HepG2 (cell line): ENCODE measurements around the gene AP2A2. TPM values are rescaled to one million over a fixed set of nuclear protein-coding genes. Genes with fewer than 3 reads are reported as not detected.

Experiments
- AGO2 ChIP-seq: fragments of 200-400 bp; formaldehyde crosslinking; optimal IDR thresholded peaks from 2 replicates; pipeline ENCODE3; 2017; ENCODE audit warnings: mild to moderate bottlenecking, low read depth, low read length, moderate library complexity
- ATRX ChIP-seq: sonication (generic); formaldehyde crosslinking; IDR thresholded peaks from 2 replicates; pipeline ENCODE4 v1.4.0; 2020; ENCODE audit warnings: missing genetic modification reagents, borderline replicate concordance
- BHLHE40 ChIP-seq: IDR thresholded peaks from 2 replicates; pipeline ENCODE4 v1.6.1; 2011; ENCODE audit warnings: low read length, improper control_type of control experiment
- IKZF4 ChIP-seq: sonication (generic); formaldehyde crosslinking; IDR thresholded peaks from 2 replicates; pipeline ENCODE4 v1.5.1; 2020; ENCODE audit warnings: borderline replicate concordance, mild to moderate bottlenecking, low read depth, missing genetic modification reagents; ENCODE audit errors: not compliant biosample characterization
- KLF16 ChIP-seq, 2 experiments: sonication (generic) in 1 of 2; formaldehyde crosslinking in 1 of 2; IDR thresholded peaks; 2 replicates each; pipeline versions ENCODE4 v1.6.1 to v1.8.0; 2016 to 2023; ENCODE audit warnings: missing genetic modification reagents in 2 of 2, missing compliant biosample characterization in 1 of 2
- MATR3 ChIP-seq: sonication (generic); formaldehyde crosslinking; IDR thresholded peaks from 2 replicates; pipeline ENCODE4 v1.4.0; 2020; ENCODE audit warnings: missing genetic modification reagents
- MEIS1 ChIP-seq: sonication (generic); formaldehyde crosslinking; IDR thresholded peaks from 2 replicates; pipeline ENCODE4 v1.9.0; 2021; ENCODE audit warnings: mild to moderate bottlenecking, missing genetic modification reagents, moderate library complexity, borderline replicate concordance
- PAWR ChIP-seq: sonication (generic); formaldehyde crosslinking; IDR thresholded peaks from 2 replicates; pipeline ENCODE4 v1.4.0; 2020; ENCODE audit warnings: missing genetic modification reagents, mild to moderate bottlenecking, borderline replicate concordance
- PCBP1 ChIP-seq: fragments of 200-400 bp; formaldehyde crosslinking; IDR thresholded peaks from 2 replicates; pipeline ENCODE4 v1.6.1; 2017; ENCODE audit warnings: mild to moderate bottlenecking, low read depth, low read length, borderline replicate concordance
- REST ChIP-seq, 2 experiments: IDR thresholded peaks; 2 replicates each; pipeline ENCODE4 v1.6.1; 2011 to 2012; ENCODE audit warnings: low read length in 2 of 2, borderline replicate concordance in 1 of 2, low read depth in 1 of 2, mild to moderate bottlenecking in 1 of 2, moderate library complexity in 1 of 2
- RXRA ChIP-seq: sonication (generic); formaldehyde crosslinking; IDR thresholded peaks from 2 replicates; pipeline ENCODE4 v1.5.1; 2020; ENCODE audit warnings: missing genetic modification reagents
- RXRB ChIP-seq: IDR thresholded peaks from 2 replicates; pipeline ENCODE4 v1.6.1; 2016; ENCODE audit warnings: borderline replicate concordance, missing genetic modification reagents, missing compliant biosample characterization
- TAF1 ChIP-seq: sonication (generic); formaldehyde crosslinking; IDR thresholded peaks from 2 replicates; pipeline ENCODE4 v1.4.0; 2020; ENCODE audit warnings: missing genetic modification reagents
- TIGD3 ChIP-seq: sonication (generic); formaldehyde crosslinking; IDR thresholded peaks from 2 replicates; pipeline ENCODE4 v1.5.1; 2020; ENCODE audit warnings: mild to moderate bottlenecking, missing genetic modification reagents, borderline replicate concordance
- ZNF24 ChIP-seq: fragments of 450-650 bp; IDR thresholded peaks from 2 replicates; pipeline ENCODE4 v1.6.1; 2017; ENCODE audit warnings: antibody characterized with exemption, mild to moderate bottlenecking
- ZNF451 ChIP-seq: sonication (generic); formaldehyde crosslinking; IDR thresholded peaks from 2 replicates; pipeline ENCODE4 v1.5.0; 2020; ENCODE audit warnings: mild to moderate bottlenecking, missing genetic modification reagents
- ZNF678 ChIP-seq: sonication (generic); formaldehyde crosslinking; IDR thresholded peaks from 2 replicates; pipeline ENCODE4 v1.4.0; 2020; ENCODE audit warnings: mild to moderate bottlenecking, missing genetic modification reagents
- polyA plus RNA-seq, 8 experiments: library from polyadenylated mRNA; depleted of rRNA in 3 of 8; stranded (reverse) in 7 of 8; unstranded in 1 of 8; fragments of >200 nt; fragmentation: Illumina TruSeq in 4 of 8; extraction: Trizol in 4 of 8; gene quantifications; 2 replicates each; pipeline versions ENCODE4 v1.2.1 to v1.2.3, GENCODE V29; 2011 to 2016; ENCODE audit warnings: low read depth in 4 of 8, missing spikeins in 1 of 8, mixed read lengths in 1 of 8; ENCODE audit not compliant: insufficient read depth in 1 of 8
- total RNA-seq, 5 experiments: library from RNA; depleted of rRNA; stranded (reverse); fragments of >200 nt; fragmentation: Illumina TruSeq; extraction: Trizol; gene quantifications; 2 replicates each; pipeline ENCODE4 v1.2.3, GENCODE V29; 2016; ENCODE audit warnings: low read depth in 1 of 5
- TF ChIP-seq, protein P1 (sequence below): sonication (generic); formaldehyde crosslinking; IDR thresholded peaks from 2 replicates; pipeline ENCODE4 v1.9.0; 2022; ENCODE audit warnings: low read depth, missing genetic modification reagents
- TF ChIP-seq, protein P2 (sequence below): sonication (generic); formaldehyde crosslinking; IDR thresholded peaks from 2 replicates; pipeline ENCODE4 v1.4.0; 2020; ENCODE audit warnings: missing genetic modification reagents
- TF ChIP-seq, protein P3 (sequence below): sonication (generic); formaldehyde crosslinking; IDR thresholded peaks from 2 replicates; pipeline ENCODE4 v1.4.0; 2020; ENCODE audit warnings: low read depth, mild to moderate bottlenecking, missing genetic modification reagents

The AP2A2 gene
- total and polyA plus RNA-seq, 2 of the 13 experiments (the other 11 are each of a cell fraction or from before 2014, with no cell fraction given): 25.7 to 75.7 TPM

DNA sequence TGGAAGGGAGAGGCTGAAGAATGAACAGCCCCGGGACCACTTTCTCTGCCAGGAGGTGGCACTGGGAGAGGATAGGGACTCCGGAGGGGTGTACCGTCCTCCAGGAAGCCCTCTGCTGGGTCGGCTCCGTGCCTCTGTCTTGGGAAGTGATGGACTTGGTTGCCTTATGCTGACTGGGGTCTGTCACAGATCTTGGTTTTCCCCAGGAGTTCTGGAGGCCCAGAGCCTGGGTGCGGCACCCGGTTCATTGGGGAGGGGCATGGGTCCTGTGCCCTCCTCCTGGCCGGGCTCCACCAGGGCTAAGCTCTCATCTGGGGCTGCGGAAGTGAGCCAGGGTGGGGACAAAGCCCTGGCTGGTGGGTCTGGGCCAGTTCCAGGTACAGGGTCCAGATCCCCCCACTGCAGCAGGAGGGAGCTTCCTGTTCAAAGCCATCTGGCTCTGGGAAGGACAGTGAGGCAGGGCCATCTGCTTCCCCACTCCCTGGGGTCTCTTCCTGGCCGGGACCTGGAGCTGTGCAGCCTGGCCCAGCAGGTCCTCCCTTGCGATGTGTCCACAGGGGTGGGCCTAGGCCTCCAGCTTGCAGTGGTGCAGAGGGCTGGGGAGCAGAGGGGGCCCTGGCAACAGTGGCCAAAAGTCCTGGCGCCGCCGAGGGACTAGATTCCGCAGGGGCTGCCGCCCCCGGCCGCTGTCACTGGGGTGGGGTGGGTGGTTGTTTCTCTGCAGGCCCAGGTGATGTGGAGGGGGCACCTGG is 1.1 kb upstream of the AP2A2 start (continued):
- TF ChIP-seq, protein P1, sequence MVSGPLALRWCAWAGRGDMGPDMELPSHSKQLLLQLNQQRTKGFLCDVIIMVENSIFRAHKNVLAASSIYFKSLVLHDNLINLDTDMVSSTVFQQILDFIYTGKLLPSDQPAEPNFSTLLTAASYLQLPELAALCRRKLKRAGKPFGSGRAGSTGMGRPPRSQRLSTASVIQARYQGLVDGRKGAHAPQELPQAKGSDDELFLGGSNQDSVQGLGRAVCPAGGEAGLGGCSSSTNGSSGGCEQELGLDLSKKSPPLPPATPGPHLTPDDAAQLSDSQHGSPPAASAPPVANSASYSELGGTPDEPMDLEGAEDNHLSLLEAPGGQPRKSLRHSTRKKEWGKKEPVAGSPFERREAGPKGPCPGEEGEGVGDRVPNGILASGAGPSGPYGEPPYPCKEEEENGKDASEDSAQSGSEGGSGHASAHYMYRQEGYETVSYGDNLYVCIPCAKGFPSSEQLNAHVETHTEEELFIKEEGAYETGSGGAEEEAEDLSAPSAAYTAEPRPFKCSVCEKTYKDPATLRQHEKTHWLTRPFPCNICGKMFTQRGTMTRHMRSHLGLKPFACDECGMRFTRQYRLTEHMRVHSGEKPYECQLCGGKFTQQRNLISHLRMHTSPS: peak; percentile 57; the same call in 1 of the 2 replicates
- TF ChIP-seq KLF16 (CRISPR knock-in tag; IDR thresholded peaks at IDR 0.05) (0 out of 4 replicates have a peak, but pooled peaks of 1 of the 2 experiments have one; percentile 61), RXRA (CRISPR knock-in tag) (no peak), ZNF24 (no peak), IKZF4 (CRISPR knock-in tag) (no peak), PCBP1 (0 out of 2 replicates have a peak, but pooled peaks have one; percentile 20), PAWR (CRISPR knock-in tag) (no peak), ZNF451 (CRISPR knock-in tag) (0 out of 2 replicates have a peak, but pooled peaks have one; percentile 7), REST (IDR thresholded peaks at IDR 0.05; ENCODE audit: borderline replicate concordance in 1 of 2, low read depth in 1 of 2, low read length in 2 of 2) (no peak), ATRX (CRISPR knock-in tag) (no peak), MATR3 (CRISPR knock-in tag) (no peak), TIGD3 (CRISPR knock-in tag) (no peak), MEIS1 (CRISPR knock-in tag) (0 out of 2 replicates have a peak, but pooled peaks have one; percentile 9), BHLHE40 (no peak), RXRB (CRISPR knock-in tag) (no peak), AGO2 (peak; percentile 36), TAF1 (CRISPR knock-in tag) (peak; percentile 54; the same call in 1 of the 2 replicates), ZNF678 (CRISPR knock-in tag) (no peak)
- TF ChIP-seq, protein P2, sequence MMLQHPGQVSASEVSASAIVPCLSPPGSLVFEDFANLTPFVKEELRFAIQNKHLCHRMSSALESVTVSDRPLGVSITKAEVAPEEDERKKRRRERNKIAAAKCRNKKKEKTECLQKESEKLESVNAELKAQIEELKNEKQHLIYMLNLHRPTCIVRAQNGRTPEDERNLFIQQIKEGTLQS (CRISPR knock-in tag): no peak
- TF ChIP-seq, protein P3, sequence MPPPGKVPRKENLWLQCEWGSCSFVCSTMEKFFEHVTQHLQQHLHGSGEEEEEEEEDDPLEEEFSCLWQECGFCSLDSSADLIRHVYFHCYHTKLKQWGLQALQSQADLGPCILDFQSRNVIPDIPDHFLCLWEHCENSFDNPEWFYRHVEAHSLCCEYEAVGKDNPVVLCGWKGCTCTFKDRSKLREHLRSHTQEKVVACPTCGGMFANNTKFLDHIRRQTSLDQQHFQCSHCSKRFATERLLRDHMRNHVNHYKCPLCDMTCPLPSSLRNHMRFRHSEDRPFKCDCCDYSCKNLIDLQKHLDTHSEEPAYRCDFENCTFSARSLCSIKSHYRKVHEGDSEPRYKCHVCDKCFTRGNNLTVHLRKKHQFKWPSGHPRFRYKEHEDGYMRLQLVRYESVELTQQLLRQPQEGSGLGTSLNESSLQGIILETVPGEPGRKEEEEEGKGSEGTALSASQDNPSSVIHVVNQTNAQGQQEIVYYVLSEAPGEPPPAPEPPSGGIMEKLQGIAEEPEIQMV (CRISPR knock-in tag): 0 out of 2 replicates have a peak, but pooled peaks have one; percentile 11
